ENCODE data around the gene GFPT2.

DNA sequence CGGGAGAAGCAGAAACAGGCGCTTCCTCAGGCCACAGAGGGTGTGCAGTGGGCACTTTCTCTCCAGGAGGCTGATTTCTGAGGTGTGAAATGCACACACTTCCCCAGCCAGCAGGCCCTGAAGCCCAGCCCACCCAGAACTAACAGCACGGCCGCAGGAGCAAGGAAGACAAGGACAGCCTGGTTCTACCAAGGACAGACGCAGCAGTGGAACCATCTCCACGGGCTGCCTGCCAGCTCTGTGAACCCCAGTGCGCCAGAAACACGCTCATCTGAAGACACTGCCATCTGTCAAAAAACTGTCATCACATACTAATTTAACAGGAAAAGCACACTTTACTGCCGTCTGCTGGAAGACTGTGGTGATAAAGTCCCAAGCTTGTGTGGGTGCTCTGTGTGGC is 102.0 kb downstream of the GFPT2 start:
- no peak for TF ChIP-seq POLR2A (IDR thresholded peaks at IDR 0.05)
- TF ChIP-seq, protein P1, sequence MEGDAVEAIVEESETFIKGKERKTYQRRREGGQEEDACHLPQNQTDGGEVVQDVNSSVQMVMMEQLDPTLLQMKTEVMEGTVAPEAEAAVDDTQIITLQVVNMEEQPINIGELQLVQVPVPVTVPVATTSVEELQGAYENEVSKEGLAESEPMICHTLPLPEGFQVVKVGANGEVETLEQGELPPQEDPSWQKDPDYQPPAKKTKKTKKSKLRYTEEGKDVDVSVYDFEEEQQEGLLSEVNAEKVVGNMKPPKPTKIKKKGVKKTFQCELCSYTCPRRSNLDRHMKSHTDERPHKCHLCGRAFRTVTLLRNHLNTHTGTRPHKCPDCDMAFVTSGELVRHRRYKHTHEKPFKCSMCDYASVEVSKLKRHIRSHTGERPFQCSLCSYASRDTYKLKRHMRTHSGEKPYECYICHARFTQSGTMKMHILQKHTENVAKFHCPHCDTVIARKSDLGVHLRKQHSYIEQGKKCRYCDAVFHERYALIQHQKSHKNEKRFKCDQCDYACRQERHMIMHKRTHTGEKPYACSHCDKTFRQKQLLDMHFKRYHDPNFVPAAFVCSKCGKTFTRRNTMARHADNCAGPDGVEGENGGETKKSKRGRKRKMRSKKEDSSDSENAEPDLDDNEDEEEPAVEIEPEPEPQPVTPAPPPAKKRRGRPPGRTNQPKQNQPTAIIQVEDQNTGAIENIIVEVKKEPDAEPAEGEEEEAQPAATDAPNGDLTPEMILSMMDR (IDR thresholded peaks at IDR 0.05) = no peak
